Activated T-cell treated with anti-CD3 and anti-CD28 coated beads for 24 hours (primary cell): ENCODE measurements around the gene SRSF5.

Experiments used
- DNase-seq: peaks from one replicate; pipeline ENCODE4 v3.0.0-alpha.2; 2020; ENCODE audit warnings: low read depth

SRSF5 gene

GRCh38 chr14:69770559-69770958 lies 3.6 kb downstream of the SRSF5 start:
- no peak for DNase-seq

GRCh38 chr14:69771136-69771535 lies 4.2 kb downstream of the SRSF5 start:
- no peak for DNase-seq

GRCh38 chr14:69772082-69773017 lies 5.4 kb downstream of the SRSF5 start:
- DNase-seq = no peak

GRCh38 chr14:69773571-69774276 lies 6.8 kb downstream of the SRSF5 start:
- DNase-seq = no peak

GRCh38 chr14:69775012-69775411 lies 8.1 kb downstream of the SRSF5 start:
- DNase-seq = no peak

GRCh38 chr14:69776875-69777453 lies 10.0 kb downstream of the SRSF5 start:
- DNase-seq = no peak

- DNase-seq = no peak
Observed at GRCh38 chr14:69779088-69779487, 12.1 kb downstream of the SRSF5 start.

GRCh38 chr14:69780092-69780491 lies 13.2 kb downstream of the SRSF5 start:
- DNase-seq = no peak

- DNase-seq = no peak
Observed at GRCh38 chr14:69780952-69781351, 14.0 kb downstream of the SRSF5 start.

- no peak for DNase-seq
Observed at GRCh38 chr14:69784942-69785341, 18.0 kb downstream of the SRSF5 start.

- no peak for DNase-seq
Observed at GRCh38 chr14:69786603-69787002, 19.7 kb downstream of the SRSF5 start.

- no peak for DNase-seq
Observed at GRCh38 chr14:69789118-69789640, 22.2 kb downstream of the SRSF5 start.

GRCh38 chr14:69792887-69793421 lies 26.0 kb downstream of the SRSF5 start:
- no peak for DNase-seq

GRCh38 chr14:69794791-69795190 lies 27.8 kb downstream of the SRSF5 start:
- no peak for DNase-seq

GRCh38 chr14:69795691-69796090 lies 28.7 kb downstream of the SRSF5 start:
- DNase-seq = no peak

GRCh38 chr14:69796797-69797500 lies 30.0 kb downstream of the SRSF5 start, which contains the start of gene SLC10A1:
TSS of gene SLC10A1 (minus strand) at chr14:69797241. CDS start at chr14:69797155, 86 bp downstream.
- no peak for DNase-seq

GRCh38 chr14:69797573-69798338 lies 30.8 kb downstream of the SRSF5 start:
- no peak for DNase-seq

GRCh38 chr14:69798339-69798735 lies 31.4 kb downstream of the SRSF5 start:
- DNase-seq = no peak

GRCh38 chr14:69803753-69804152 lies 36.8 kb downstream of the SRSF5 start:
- DNase-seq = no peak

- DNase-seq = no peak
Observed at GRCh38 chr14:69804902-69805301, 38.0 kb downstream of the SRSF5 start.

- DNase-seq = no peak
Observed at GRCh38 chr14:69807192-69807591, 40.2 kb downstream of the SRSF5 start.
